GM21825 (cell line): Measurements from ENCODE around the gene ASPM.
"Not testable (repeated sequence)": the region's sequence is repeated elsewhere in the genome, so short reads cannot be mapped to it uniquely, and the experiment has no call there.

Experiments used
- ATAC-seq: cut with Tn5 transposase; IDR thresholded peaks from one replicate; pipeline ENCODE4 v1.9.1; 2021; ENCODE audit warnings: mild to moderate bottlenecking, moderate library complexity; ENCODE audit not compliant: unreplicated experiment

The ASPM gene

GRCh38 chr1:197092491-197093023 lies 53.9 kb downstream of the ASPM start:
- ATAC-seq = no peak

DNA sequence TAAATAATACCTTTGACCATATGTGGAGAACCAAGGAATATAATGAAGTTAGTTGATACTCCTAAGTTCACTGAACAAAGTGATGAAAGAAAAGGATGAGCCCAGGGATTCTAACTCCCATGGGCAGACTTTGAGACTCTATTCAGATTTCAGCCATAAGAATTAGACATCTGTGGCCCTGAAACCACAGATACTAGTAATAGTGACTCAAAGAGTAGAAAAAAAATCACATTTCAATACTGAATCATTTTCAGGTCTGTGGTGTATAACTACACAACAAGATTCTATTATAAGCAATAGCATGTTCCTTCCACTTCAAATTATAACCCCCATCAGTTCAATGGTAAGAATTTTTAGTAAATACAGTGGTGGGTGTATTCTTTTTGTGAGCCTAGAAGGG lies 63.0 kb downstream of the ASPM start:
- no peak for ATAC-seq

GRCh38 chr1:197081117-197081753 lies 65.2 kb downstream of the ASPM start:
- no peak for ATAC-seq

DNA sequence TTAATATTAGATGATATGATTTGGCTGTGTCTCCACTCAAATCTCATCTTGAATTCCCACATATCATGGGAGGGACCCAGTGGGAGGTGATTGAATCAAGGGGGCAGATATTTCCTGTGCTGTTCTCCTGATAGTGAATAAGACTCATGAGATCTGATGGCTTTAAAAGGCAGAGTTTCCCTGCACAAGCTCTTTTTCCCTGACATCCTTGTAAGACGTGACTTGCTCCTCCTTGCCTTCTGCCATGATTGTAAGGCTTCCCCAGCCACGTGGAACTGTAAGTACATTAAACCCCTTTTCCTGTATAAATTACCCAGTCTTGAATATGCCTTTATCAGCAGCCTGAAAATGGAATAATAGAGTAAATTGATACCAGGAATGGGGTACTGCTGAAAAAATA lies 66.1 kb downstream of the ASPM start:
- no peak for ATAC-seq

GRCh38 chr1:197076585-197076984 lies 69.9 kb downstream of the ASPM start:
- no peak for ATAC-seq

DNA sequence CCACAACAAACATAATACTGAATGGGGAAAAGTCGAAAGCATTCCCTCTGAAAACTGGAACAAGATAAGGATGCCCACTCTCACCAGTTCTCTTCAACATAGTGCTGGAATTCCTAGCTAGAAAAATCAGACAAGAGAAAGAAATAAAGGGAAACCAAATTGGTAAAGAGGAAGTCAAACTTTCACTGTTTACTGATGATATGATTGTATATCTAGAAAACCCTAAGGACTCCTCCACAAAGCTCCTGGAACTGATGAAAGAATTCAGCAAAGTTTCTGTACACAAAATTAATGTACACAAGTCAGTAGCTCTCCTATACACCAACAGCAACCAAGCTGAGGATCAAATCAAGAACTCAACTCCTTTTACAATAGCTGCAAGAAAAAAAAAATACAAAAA lies 72.5 kb downstream of the ASPM start:
- ATAC-seq = no peak

- no peak for ATAC-seq
Measured at GRCh38 chr1:197067457-197067818, 79.0 kb downstream of the ASPM start.

DNA sequence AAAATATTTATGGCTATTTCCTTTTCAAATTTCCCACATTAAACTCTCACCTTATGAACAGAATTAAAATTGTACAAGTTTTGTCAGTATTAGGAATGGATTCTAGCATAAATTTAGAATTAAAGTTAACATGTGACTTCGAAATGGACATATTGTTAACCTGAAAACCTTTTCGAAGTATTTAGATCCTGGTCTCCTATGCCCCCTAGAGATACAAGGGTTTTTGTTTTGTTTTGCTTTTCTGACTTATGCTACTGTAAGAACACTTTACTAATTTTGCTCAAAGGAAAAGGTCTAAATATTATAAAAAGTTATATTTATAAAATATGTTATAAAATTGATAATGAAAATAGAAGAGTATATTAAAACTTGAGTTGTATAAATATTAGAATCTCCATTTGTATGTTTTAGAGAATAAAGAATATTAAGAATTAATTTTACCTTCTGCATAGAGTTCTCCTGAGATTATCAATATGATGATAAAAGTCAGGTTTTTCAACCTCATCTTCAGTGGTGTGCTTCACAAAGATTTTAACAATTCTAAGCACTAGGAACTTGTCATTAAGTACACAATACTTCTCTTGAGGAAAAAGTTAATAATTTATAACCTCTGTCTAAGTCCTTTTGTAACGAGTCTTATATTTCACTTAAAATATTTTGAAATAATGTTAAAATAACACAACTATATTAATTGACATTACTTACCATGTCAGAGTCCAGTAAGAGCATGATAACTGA lies 79.6 kb downstream of the ASPM start, which contains the start of gene F13B:
TSS of gene F13B (minus strand) at position 542 of the 738 bp plus-strand sequence. CDS start at position 505, 37 bp downstream.
- no peak for ATAC-seq

DNA sequence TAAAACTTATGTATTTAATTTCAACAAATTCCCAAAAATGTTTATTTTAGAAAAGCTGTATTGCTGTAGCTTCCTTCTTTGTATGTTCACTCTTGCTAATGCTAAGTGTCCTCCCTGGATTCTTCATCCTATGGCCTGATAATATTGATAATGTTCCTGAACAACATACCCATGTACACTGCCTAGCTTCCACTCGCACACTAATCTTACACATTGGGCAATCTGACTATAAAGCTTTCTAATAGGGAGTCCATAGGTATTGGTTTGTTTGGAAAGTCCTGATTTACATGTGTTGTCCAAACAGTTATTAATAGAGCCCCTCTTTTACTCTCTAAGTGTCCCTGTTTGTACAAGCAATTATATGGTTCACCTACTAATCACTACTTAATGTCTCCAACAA lies 80.2 kb downstream of the ASPM start:
- no peak for ATAC-seq

DNA sequence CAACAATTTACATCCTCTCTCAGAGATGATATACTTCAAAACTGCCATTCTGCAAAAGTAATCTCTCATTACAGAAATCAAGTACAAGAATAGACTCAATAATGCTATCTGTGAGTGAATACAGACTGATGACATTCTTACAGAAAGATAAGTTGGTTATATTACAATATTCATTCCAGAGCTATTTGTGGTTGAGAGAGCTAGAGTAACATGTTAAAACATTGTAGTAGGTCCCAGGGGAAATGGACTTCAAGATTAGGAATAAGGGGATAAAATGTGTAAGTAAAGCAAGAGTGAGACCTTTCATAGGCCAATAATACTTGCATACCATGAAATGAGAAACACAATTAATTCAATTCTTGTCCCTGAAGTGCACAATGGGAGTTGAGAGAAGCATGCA lies 80.9 kb downstream of the ASPM start:
- no peak for ATAC-seq

GRCh38 chr1:197063212-197063611 lies 83.3 kb downstream of the ASPM start:
- no peak for ATAC-seq

- peak; percentile 92 for ATAC-seq
Measured at GRCh38 chr1:197062692-197063091, 83.8 kb downstream of the ASPM start.

DNA sequence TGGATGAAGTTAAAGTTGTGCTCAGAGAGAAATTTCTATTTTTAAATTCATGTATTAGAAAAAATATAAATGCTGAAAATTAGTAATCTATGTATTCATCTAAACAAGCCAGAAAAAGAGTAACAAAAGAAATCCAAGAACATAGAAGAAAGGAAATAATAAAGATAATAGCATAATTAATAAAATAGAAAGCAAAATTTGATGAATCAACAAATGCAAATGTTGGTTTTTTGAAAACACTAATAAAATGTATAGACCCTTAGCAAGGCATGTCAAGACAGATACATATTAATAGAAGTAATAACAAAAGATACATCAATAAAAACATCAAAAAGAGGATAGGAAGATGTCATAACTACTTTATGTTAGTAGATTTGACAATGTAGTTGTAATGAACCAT lies 97.4 kb downstream of the ASPM start:
- ATAC-seq = no peak

DNA sequence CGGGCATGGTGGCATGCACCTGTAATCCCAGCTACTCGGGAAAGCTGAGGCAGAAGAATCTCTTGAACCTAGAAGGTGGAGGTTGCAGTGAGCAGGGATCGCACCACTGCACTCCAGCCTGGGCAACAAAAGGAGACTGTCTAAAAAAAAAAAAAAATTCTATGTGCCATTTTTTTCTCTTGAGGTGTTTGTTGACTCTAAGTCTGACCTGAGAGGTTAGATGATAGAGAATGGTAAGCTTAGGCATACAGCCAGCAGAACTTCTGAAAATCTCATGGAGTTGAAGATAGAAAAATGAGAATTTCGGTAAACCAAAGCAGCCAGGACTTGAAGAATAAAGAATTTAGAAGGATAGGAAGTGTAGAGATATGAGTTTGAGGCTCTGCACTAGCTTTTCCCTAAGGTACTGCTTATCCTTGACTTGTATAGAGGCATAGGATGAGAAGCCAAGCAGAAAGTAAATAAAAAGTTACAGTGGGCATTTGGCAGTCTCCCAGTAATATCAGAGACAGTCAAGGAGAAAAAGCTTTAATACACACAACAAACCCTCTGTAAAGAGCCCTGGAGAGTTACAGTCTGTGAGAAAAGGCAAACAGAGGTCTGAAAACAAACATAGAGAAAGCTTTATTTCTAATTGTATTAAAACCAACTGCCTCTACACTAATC lies 103.7 kb downstream of the ASPM start:
- no peak for ATAC-seq

DNA sequence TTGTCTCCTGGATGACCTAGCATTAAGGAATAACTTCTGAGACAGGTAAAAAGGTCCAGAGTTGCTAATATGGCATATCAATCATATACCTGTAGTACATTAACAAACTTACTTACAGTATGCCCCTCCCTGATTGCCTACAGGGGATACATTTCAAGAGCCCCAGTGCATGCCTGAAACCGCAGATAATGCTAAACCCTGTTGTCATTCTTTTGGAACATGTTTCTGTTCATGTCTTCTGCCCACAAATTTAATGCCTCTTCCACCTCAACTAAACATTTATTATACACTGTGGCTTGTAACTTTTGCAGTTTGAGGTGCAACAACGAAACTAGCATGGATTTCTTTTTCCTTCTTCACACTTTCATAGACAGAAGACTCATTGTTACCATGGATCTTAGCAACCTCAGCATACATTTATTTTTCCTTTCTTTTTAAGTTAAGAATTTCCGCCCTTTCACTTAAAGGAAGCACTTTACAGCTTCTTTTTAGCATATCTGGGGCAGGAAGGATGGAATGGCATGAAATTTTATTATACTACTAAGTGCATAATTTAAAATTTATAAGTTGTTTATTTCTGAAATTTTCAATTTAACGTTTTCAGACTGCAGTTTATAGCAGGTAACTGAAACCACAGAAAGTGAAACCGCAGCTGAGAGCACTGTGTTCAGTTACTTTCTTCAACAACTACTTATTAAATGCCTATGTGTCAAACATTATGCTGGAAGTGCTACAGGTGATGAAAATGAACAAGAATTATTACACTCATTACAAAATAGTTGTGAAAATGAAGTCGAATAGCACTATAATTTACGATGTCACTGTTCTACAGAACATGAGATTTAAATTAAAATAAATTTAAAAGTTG lies 104.7 kb downstream of the ASPM start:
- no peak for ATAC-seq

DNA sequence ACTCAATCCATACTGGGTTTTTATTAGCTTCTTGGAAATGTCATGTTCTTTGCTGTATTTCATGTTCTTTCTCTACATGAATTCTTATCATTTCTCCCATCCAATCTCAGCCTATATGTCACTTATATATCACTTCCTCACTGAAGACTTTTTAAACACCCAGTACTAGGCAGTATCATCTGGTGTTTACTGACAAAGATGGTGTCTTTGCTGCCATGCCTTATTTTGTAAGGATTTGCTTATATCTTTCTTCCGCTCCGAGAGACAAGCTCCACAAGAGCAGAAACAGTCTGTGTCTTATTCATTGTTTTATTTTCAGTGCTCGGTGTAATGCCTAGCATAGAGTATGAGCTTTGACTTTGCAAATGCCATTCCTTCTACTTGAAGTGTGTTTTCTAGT lies 109.6 kb downstream of the ASPM start:
- no peak for ATAC-seq

DNA sequence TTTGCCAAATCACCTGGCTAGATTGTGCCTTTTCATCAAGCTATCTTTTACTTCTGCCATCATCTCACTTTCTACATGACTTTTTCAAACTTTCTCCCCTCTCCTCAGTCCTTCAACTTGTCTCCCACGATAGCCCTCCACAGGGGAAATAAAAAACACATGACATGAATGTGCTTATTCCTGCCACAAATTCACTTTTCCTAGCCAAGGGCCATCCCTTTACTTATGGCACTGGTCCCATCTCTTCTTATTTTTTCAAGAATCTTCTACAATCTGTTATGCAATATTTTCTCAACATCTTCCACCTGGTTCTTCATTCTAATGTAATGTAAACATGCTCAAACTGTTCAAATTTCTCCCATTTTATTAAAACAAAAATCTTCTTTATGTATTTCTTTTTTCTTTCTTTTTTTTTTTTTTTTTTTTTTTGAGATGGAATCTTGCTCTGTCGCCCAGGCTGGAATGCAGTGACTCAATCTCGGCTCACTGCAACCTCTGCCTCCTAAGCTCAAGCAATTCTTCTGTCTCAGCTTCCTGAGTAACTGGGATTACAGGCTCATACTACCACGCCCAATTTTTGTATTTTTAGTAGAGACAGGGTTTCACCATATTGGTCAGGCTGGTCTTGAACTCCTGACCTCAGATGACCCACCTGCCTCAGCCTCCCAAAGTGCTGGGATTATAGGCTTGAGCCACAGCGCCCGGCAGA lies 111.7 kb downstream of the ASPM start:
- ATAC-seq = not testable (repeated sequence)
